HEK293 (cell line): ENCODE data around the gene RIC8B.
A peak's percentile ranks its signal among the peaks of the same experiment; 100 is the strongest.

Source experiments
- GLIS1 ChIP-seq: fragments of 450-650 bp; formaldehyde crosslinking; IDR thresholded peaks from 2 replicates; pipeline ENCODE4 v1.5.1; 2016; ENCODE audit warnings: missing biosample characterization, missing genetic modification characterization
- GLIS2 ChIP-seq: fragments of 450-650 bp; formaldehyde crosslinking; IDR thresholded peaks from 2 replicates; pipeline ENCODE4 v1.5.1; 2016; ENCODE audit warnings: missing biosample characterization, missing genetic modification characterization
- HOXC10 ChIP-seq: sonication (generic); formaldehyde crosslinking; IDR thresholded peaks from 2 replicates; pipeline ENCODE4 v1.8.1; 2023; ENCODE audit warnings: mild to moderate bottlenecking, missing genetic modification reagents
- KLF8 ChIP-seq: fragments of 450-650 bp; formaldehyde crosslinking; IDR thresholded peaks from 2 replicates; pipeline ENCODE4 v1.5.1; 2016; ENCODE audit warnings: missing biosample characterization, missing genetic modification characterization
- KLF9 ChIP-seq: fragments of 450-650 bp; formaldehyde crosslinking; IDR thresholded peaks from 2 replicates; pipeline ENCODE4 v1.5.1; 2016; ENCODE audit warnings: missing biosample characterization, missing genetic modification characterization, low read depth
- MEIS1 ChIP-seq: sonication (generic); formaldehyde crosslinking; IDR thresholded peaks from 2 replicates; pipeline ENCODE4 v1.8.1; 2022; ENCODE audit warnings: missing genetic modification reagents, mild to moderate bottlenecking, borderline replicate concordance
- MZF1 ChIP-seq: fragments of 450-650 bp; formaldehyde crosslinking; IDR thresholded peaks from 2 replicates; pipeline ENCODE4 v1.5.1; 2017; ENCODE audit warnings: missing biosample characterization, missing genetic modification characterization, borderline replicate concordance
- REPIN1 ChIP-seq: fragments of 450-650 bp; formaldehyde crosslinking; IDR thresholded peaks from 2 replicates; pipeline ENCODE4 v1.5.1; 2017; ENCODE audit warnings: missing biosample characterization, missing genetic modification characterization, low read depth
- SP3 ChIP-seq: fragments of 450-650 bp; formaldehyde crosslinking; IDR thresholded peaks from 2 replicates; pipeline ENCODE4 v1.5.1; 2016; ENCODE audit warnings: missing biosample characterization, missing genetic modification characterization
- SP7 ChIP-seq: fragments of 450-650 bp; formaldehyde crosslinking; IDR thresholded peaks from 2 replicates; pipeline ENCODE4 v1.5.1; 2016; ENCODE audit warnings: missing biosample characterization, missing genetic modification characterization
- ZFHX2 ChIP-seq: fragments of 450-650 bp; formaldehyde crosslinking; conservative IDR thresholded peaks from 2 replicates; pipeline ENCODE4 v1.5.1; 2016; ENCODE audit warnings: missing biosample characterization, missing genetic modification characterization
- ZFP37 ChIP-seq: fragments of 450-650 bp; formaldehyde crosslinking; IDR thresholded peaks from 2 replicates; pipeline ENCODE4 v1.5.1; 2016; ENCODE audit warnings: missing biosample characterization, missing genetic modification characterization
- ZNF112 ChIP-seq: fragments of 450-650 bp; formaldehyde crosslinking; IDR thresholded peaks from 2 replicates; pipeline ENCODE4 v1.5.0; 2017; ENCODE audit warnings: missing biosample characterization, missing genetic modification characterization
- ZNF175 ChIP-seq: fragments of 450-650 bp; formaldehyde crosslinking; IDR thresholded peaks from 2 replicates; pipeline ENCODE4 v1.5.1; 2016; ENCODE audit warnings: missing biosample characterization, missing genetic modification characterization
- ZNF211 ChIP-seq: fragments of 450-650 bp; formaldehyde crosslinking; IDR thresholded peaks from 2 replicates; pipeline ENCODE4 v1.5.1; 2016; ENCODE audit warnings: low read depth, missing biosample characterization, missing genetic modification characterization
- ZNF221 ChIP-seq: fragments of 450-650 bp; formaldehyde crosslinking; IDR thresholded peaks from 2 replicates; pipeline ENCODE4 v1.5.1; 2017; ENCODE audit warnings: missing biosample characterization, missing genetic modification characterization, borderline replicate concordance
- ZNF324 ChIP-seq: fragments of 450-650 bp; formaldehyde crosslinking; IDR thresholded peaks from 2 replicates; pipeline ENCODE4 v1.5.1; 2016; ENCODE audit warnings: missing biosample characterization, missing genetic modification characterization
- ZNF335 ChIP-seq: fragments of 450-650 bp; formaldehyde crosslinking; conservative IDR thresholded peaks from 2 replicates; pipeline ENCODE4 v1.5.1; 2016; ENCODE audit warnings: missing biosample characterization, missing genetic modification characterization
- ZNF37A ChIP-seq: fragments of 450-650 bp; IDR thresholded peaks from 2 replicates; pipeline ENCODE4 v1.5.1; 2018; ENCODE audit warnings: missing biosample characterization, missing genetic modification characterization
- ZNF426 ChIP-seq: fragments of 450-650 bp; formaldehyde crosslinking; IDR thresholded peaks from 2 replicates; pipeline ENCODE4 v1.5.1; 2017; ENCODE audit warnings: missing biosample characterization, missing genetic modification characterization, mild to moderate bottlenecking, inconsistent platforms, moderate library complexity
- ZNF473 ChIP-seq: fragments of 450-650 bp; formaldehyde crosslinking; IDR thresholded peaks from 2 replicates; pipeline ENCODE4 v1.5.1; 2017; ENCODE audit warnings: missing biosample characterization, missing genetic modification characterization
- ZNF510 ChIP-seq: fragments of 450-650 bp; formaldehyde crosslinking; IDR thresholded peaks from 2 replicates; pipeline ENCODE4 v1.5.1; 2018; ENCODE audit warnings: mild to moderate bottlenecking, missing genetic modification characterization, missing biosample characterization; ENCODE audit not compliant: insufficient replicate concordance
- ZNF701 ChIP-seq: fragments of 450-650 bp; formaldehyde crosslinking; IDR thresholded peaks from 2 replicates; pipeline ENCODE4 v1.5.1; 2016; ENCODE audit warnings: missing biosample characterization, missing genetic modification characterization
- ZNF76 ChIP-seq: fragments of 450-650 bp; formaldehyde crosslinking; IDR thresholded peaks from 2 replicates; pipeline ENCODE4; 2016; ENCODE audit warnings: low read depth, missing biosample characterization, missing genetic modification characterization, borderline replicate concordance
- ZNF792 ChIP-seq: fragments of 450-650 bp; formaldehyde crosslinking; IDR thresholded peaks from 2 replicates; pipeline ENCODE4 v1.5.1; 2016; ENCODE audit warnings: missing biosample characterization, missing genetic modification characterization
- ZNF843 ChIP-seq: fragments of 450-650 bp; formaldehyde crosslinking; IDR thresholded peaks from 2 replicates; pipeline ENCODE4 v1.5.1; 2016; ENCODE audit warnings: missing biosample characterization, missing genetic modification characterization
- TF ChIP-seq, protein P1 (sequence below): fragments of 450-650 bp; formaldehyde crosslinking; IDR thresholded peaks from 2 replicates; pipeline ENCODE4 v1.5.1; 2017; ENCODE audit warnings: missing biosample characterization, missing genetic modification characterization
- TF ChIP-seq, protein P2 (sequence below): fragments of 450-650 bp; formaldehyde crosslinking; IDR thresholded peaks from 2 replicates; pipeline ENCODE4 v1.5.1; 2016; ENCODE audit warnings: missing biosample characterization, missing genetic modification characterization
- TF ChIP-seq, protein P3 (sequence below): fragments of 450-650 bp; formaldehyde crosslinking; IDR thresholded peaks from 2 replicates; pipeline ENCODE4 v1.5.1; 2016; ENCODE audit warnings: missing biosample characterization, missing genetic modification characterization
- TF ChIP-seq, protein P4 (sequence below): fragments of 450-650 bp; formaldehyde crosslinking; IDR thresholded peaks from 2 replicates; pipeline ENCODE4 v1.5.1; 2016; ENCODE audit warnings: missing biosample characterization, missing genetic modification characterization
- TF ChIP-seq, protein P5 (sequence below): fragments of 450-650 bp; formaldehyde crosslinking; IDR thresholded peaks from 2 replicates; pipeline ENCODE4; 2016; ENCODE audit warnings: missing biosample characterization, missing genetic modification characterization

Gene RIC8B

DNA sequence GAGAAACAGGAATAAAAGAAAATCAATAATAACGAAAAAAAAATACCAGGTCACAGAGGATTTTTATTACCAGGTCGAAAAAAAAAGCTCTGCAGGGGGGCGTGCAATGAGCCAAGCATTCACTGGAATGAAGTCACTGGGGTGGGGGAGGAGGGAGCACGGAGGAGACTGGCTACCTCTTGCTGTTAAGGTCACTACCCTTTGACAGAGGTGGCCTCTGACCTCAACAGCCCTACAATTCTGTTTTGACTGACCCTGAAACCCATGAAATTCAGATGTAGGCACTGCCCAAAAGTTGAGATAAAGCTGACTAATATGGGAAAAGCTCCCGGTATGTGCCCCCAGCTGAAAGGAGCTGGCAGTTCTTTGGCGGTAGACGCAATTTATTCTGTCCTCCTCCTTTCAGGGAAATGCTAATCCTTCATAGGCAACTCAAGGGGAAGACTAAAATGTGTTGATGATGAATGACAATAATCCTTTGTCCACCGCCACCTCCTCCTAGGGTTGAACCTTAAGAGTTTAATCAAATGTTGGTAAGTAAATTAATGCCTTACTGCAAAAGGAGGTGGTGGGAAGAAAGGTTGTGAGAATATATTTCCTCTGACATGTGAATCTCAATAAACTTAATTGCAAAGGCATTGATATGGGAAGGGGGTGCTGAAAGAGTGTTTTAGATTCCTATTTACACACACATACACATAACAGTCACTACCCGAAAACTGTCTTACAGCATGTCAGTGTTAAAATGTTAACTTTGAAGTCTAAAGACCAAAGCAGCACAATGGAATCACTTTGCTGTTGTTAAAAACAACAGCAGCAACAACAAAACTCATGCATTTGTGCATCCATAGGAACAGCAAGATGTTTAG, 6.3 kb upstream of the RIC8B start (continued):
- TF ChIP-seq, protein P1, sequence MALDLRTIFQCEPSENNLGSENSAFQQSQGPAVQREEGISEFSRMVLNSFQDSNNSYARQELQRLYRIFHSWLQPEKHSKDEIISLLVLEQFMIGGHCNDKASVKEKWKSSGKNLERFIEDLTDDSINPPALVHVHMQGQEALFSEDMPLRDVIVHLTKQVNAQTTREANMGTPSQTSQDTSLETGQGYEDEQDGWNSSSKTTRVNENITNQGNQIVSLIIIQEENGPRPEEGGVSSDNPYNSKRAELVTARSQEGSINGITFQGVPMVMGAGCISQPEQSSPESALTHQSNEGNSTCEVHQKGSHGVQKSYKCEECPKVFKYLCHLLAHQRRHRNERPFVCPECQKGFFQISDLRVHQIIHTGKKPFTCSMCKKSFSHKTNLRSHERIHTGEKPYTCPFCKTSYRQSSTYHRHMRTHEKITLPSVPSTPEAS (tag by site-specific recombination): no peak
- TF ChIP-seq ZNF701 (tag by site-specific recombination) (no peak), SP7 (tag by site-specific recombination) (0 out of 2 replicates have a peak, but pooled peaks have one; percentile 44), GLIS1 (peak; percentile 96), ZNF76 (no peak), ZNF426 (tag by site-specific recombination) (no peak), ZNF843 (tag by site-specific recombination) (peak; percentile 49), ZNF792 (no peak), SP3 (tag by site-specific recombination) (no peak), MZF1 (tag by site-specific recombination) (peak; percentile 44; the same call in 1 of the 2 replicates), KLF9 (no peak; the same call in 1 of the 2 replicates), ZNF211 (tag by site-specific recombination) (no peak), ZNF324 (tag by site-specific recombination) (peak; percentile 22; the same call in 1 of the 2 replicates), ZNF175 (tag by site-specific recombination) (no peak), ZNF221 (tag by site-specific recombination) (no peak), ZNF112 (tag by site-specific recombination) (no peak), HOXC10 (no peak), ZNF335 (tag by site-specific recombination) (no peak; the same call in 1 of the 2 replicates), ZNF37A (tag by site-specific recombination) (no peak), GLIS2 (peak; percentile 42; the same call in 1 of the 2 replicates), ZFHX2 (no peak), ZNF510 (no peak), MEIS1 (CRISPR knock-in tag) (no peak), ZFP37 (tag by site-specific recombination) (no peak), REPIN1 (tag by site-specific recombination) (no peak), KLF8 (tag by site-specific recombination) (no peak), ZNF473 (tag by site-specific recombination) (no peak)
- TF ChIP-seq, protein P2, sequence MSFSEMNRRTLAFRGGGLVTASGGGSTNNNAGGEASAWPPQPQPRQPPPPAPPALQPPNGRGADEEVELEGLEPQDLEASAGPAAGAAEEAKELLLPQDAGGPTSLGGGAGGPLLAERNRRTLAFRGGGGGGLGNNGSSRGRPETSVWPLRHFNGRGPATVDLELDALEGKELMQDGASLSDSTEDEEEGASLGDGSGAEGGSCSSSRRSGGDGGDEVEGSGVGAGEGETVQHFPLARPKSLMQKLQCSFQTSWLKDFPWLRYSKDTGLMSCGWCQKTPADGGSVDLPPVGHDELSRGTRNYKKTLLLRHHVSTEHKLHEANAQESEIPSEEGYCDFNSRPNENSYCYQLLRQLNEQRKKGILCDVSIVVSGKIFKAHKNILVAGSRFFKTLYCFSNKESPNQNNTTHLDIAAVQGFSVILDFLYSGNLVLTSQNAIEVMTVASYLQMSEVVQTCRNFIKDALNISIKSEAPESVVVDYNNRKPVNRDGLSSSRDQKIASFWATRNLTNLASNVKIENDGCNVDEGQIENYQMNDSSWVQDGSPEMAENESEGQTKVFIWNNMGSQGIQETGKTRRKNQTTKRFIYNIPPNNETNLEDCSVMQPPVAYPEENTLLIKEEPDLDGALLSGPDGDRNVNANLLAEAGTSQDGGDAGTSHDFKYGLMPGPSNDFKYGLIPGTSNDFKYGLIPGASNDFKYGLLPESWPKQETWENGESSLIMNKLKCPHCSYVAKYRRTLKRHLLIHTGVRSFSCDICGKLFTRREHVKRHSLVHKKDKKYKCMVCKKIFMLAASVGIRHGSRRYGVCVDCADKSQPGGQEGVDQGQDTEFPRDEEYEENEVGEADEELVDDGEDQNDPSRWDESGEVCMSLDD (tag by site-specific recombination): no peak
- TF ChIP-seq, protein P3, sequence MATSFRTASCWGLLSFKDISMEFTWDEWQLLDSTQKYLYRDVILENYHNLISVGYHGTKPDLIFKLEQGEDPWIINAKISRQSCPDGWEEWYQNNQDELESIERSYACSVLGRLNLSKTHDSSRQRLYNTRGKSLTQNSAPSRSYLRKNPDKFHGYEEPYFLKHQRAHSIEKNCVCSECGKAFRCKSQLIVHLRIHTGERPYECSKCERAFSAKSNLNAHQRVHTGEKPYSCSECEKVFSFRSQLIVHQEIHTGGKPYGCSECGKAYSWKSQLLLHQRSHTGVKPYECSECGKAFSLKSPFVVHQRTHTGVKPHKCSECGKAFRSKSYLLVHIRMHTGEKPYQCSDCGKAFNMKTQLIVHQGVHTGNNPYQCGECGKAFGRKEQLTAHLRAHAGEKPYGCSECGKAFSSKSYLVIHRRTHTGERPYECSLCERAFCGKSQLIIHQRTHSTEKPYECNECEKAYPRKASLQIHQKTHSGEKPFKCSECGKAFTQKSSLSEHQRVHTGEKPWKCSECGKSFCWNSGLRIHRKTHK: no peak
- TF ChIP-seq, protein P4, sequence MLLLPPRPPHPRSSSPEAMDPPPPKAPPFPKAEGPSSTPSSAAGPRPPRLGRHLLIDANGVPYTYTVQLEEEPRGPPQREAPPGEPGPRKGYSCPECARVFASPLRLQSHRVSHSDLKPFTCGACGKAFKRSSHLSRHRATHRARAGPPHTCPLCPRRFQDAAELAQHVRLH (tag by site-specific recombination): no peak
- TF ChIP-seq, protein P5, sequence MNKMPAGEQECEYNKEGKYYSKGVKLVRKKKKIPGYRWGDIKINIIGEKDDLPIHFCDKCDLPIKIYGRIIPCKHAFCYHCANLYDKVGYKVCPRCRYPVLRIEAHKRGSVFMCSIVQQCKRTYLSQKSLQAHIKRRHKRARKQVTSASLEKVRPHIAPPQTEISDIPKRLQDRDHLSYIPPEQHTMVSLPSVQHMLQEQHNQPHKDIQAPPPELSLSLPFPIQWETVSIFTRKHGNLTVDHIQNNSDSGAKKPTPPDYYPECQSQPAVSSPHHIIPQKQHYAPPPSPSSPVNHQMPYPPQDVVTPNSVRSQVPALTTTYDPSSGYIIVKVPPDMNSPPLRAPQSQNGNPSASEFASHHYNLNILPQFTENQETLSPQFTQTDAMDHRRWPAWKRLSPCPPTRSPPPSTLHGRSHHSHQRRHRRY (tag by site-specific recombination): no peak
